Small intestine (tissue), 7 donors: Measurements from ENCODE around the gene MAP6. TPM values are rescaled to one million over a fixed set of nuclear protein-coding genes. Genes with fewer than 3 reads are reported as not detected.

Experiments used
- DNase-seq, 2 donors: peaks; one replicate each; pipeline versions ENCODE4 v3.0.0 to v3.0.0-alpha.2; 2013
- FAIRE-seq: peaks from 2 replicates; lab custom pipeline; 2012; peaks lifted over from hg19 to GRCh38; lab: Jason Lieb, UNC
- H3K27ac ChIP-seq, 3 donors: one replicate each; pipeline ENCODE4 v1.5.1; 2013; ENCODE audit warnings: low read length in 2 of 3, mild to moderate bottlenecking in 2 of 3, control low read depth in 1 of 3, inconsistent platforms in 1 of 3, low read depth in 1 of 3, moderate library complexity in 1 of 3
- H3K27me3 ChIP-seq, 3 donors: one replicate each; pipeline ENCODE4 v1.6.1; 2013; ENCODE audit warnings: low read length in 3 of 3, inconsistent platforms in 1 of 3; ENCODE audit not compliant: control insufficient read depth in 3 of 3, insufficient read depth in 3 of 3
- H3K36me3 ChIP-seq, 3 donors: one replicate each; pipeline ENCODE4 v1.6.1; 2013; ENCODE audit warnings: low read length in 3 of 3, inconsistent platforms in 1 of 3, low read depth in 1 of 3, mild to moderate bottlenecking in 1 of 3, moderate library complexity in 1 of 3; ENCODE audit not compliant: control insufficient read depth in 3 of 3, insufficient read depth in 2 of 3
- H3K4me1 ChIP-seq, 3 donors: one replicate each; pipeline ENCODE4 v1.6.1; 2013; ENCODE audit warnings: low read length in 2 of 3, inconsistent platforms in 1 of 3, low read depth in 1 of 3, mild to moderate bottlenecking in 1 of 3, moderate library complexity in 1 of 3; ENCODE audit not compliant: control insufficient read depth in 3 of 3, insufficient read depth in 2 of 3
- H3K4me3 ChIP-seq, 3 donors: one replicate each; pipeline ENCODE4 v1.5.1; 2013; ENCODE audit warnings: low read length in 3 of 3, control low read depth in 1 of 3, inconsistent platforms in 1 of 3, low read depth in 1 of 3, mild to moderate bottlenecking in 1 of 3, moderate library complexity in 1 of 3
- H3K9me3 ChIP-seq, 2 donors: one replicate each; pipeline ENCODE4 v1.6.1; 2013; ENCODE audit warnings: low read depth in 1 of 2, low read length in 1 of 2; ENCODE audit not compliant: control insufficient read depth in 2 of 2, insufficient read depth in 1 of 2
- WGBS, 3 donors: extraction: QIAGEN DNeasy Blood & Tissue Kit; methylation state at CpG; one replicate each; pipeline ENCODE4 v1.1.7; 2013; 5-methylcytosine and 5-hydroxymethylcytosine counted together
- polyA plus RNA-seq, 4 donors: library from polyadenylated mRNA; stranded (reverse) in 3 of 4; unstranded in 1 of 4; fragments of 200-250 nt in 3 of 4; fragments of 120-200 nt in 1 of 4; gene quantifications; one replicate each; pipeline versions ENCODE4 v1.2.1 to v1.2.3, GENCODE V29; 2013
- donor health status: healthy with polysubstance abuse.
- donor health status: control.
- donor health status: control.
- donor health status: Bipolar disorder and iron deficiency.
- donor health status: healthy.

Gene MAP6
- polyA plus RNA-seq, 4 donors, result 0.54 to 2.9 (median 2.5) TPM; not detected in 1

DNA sequence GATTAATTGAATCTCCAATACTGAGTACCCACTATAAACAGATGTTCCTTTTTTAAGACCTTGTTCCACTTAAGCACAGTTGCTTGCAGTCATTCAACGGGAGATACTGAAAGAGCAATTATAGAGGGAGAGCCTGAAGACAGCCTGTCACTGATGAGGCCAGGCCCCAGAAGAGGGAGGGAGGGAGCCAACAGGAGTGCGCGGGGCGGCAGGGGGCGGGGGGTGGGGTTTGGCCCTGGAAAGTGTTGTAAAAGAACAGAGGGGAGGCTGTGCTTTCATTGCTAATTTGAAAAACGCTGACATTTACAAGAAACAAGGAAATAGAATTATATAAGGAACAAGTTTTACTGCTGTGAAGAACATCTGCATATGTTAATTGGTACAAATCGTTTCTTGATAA is 53.1 kb downstream of the MAP6 start:
- Histone ChIP-seq H3K4me1 (no peaks in the 10 kb centered on the region), H3K4me3 (no peak overlapping the region), H3K27ac (no peak overlapping the region), H3K36me3 (no peaks in the 10 kb centered on the region), H3K9me3 (peaks cover 0 to 10% of the 10 kb centered on the region in 2 donors), H3K27me3 (no peaks in the 10 kb centered on the region)
- DNase-seq (no peak), FAIRE-seq (no peak)
- 35 to 43% (median 40%) methylated on average over 7 of the region's 7 CpGs for WGBS, 3 donors

- no peak for FAIRE-seq
- H3K27me3 ChIP-seq, result no peaks in the 10 kb centered on the region
These were observed 57.0 kb downstream of the MAP6 start for GRCh38 chr11:75611823-75612222.

DNA sequence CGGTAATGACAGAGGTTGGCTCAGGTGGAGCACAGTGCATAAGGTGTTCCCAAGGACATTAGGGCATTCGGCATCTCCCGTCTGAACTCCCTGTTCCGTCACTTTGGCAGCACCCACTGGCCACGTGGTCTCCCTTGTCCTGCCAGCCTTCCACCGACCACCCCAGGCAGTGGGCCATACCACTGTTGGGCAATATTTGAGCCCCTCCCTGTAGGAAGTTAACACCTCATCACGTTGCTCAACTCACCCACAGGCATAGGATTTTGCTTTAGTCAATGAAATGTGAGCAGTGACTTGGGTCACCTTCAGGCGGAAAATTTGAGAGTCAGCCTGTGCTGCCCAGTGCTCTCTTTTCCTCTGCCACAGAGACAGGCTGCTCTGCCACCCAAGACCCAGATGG is 62.7 kb downstream of the MAP6 start:
- H3K27me3 ChIP-seq, result no peaks in the 10 kb centered on the region
- peaks cover 0 to 5% (median 0%) of the 10 kb centered on the region in 3 donors for H3K36me3 ChIP-seq
- no peak overlapping the region for H3K27ac ChIP-seq
- no peak for DNase-seq
- H3K4me1 ChIP-seq, result no peaks in the 10 kb centered on the region
- no peak for FAIRE-seq
- H3K9me3 ChIP-seq, result no peaks in the 10 kb centered on the region
- WGBS, 3 donors, result 77 to 87% (median 82%) methylated on average over 8 of the region's 8 CpGs
- H3K4me3 ChIP-seq, result no peak overlapping the region

More at GRCh38 chr11:75611823-75612222, 57.0 kb downstream of the MAP6 start:
- Histone ChIP-seq H3K9me3 (no peaks in the 10 kb centered on the region), H3K36me3 (peaks cover 0 to under 1% (median 0%) of the 10 kb centered on the region in 3 donors), H3K4me3 (no peak overlapping the region), H3K4me1 (no peaks in the 10 kb centered on the region), H3K27ac (no peak overlapping the region)
- WGBS, 3 donors, result 83 to 86% (median 85%) methylated on average over 3 of the region's 3 CpGs
- no peak for DNase-seq

DNA sequence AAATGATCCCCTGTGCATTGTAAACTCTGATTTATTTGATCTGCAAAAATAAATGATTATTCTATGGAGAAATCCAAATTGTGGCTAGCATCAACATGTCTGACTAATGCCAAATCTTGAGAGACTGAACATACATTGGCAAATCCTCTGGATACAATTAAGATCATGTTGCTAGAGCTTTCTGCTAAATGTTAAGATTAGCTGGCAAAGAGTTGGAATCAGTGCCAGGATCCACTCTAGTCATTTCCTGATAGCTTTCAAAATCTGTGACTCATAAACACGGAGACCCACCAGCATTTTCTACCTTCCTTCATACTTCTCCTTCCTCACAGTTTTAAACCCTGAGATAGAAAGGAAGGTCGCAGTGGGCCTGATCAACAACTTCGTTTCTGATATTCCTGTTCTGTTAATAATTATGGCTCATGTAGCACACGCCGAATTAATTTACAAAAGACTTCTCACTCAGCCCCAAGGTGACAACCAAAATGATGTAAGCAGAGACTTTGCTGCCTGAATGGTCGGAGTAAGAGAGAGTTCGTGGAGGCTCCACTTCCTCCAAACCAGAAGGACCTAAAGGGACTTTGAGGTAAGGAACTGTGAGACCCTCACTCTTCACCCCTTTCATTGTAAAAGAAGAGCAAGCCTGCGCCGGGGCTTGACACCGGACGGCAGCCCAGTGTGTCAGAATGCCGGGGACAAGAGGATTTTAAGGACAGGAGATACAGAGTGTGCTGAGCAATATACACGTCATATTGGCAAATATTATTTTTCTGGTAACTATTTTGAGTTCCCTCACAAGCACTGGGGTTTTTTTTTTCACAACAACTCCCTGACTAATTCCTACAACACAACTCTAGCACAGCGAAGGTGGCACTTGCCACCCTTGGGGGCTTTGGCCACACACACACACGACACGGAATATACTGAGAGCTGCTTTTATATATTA is 64.8 kb downstream of the MAP6 start:
- H3K4me1 ChIP-seq, result peaks cover 0 to 3% (median 0%) of the 10 kb centered on the region in 3 donors
- no peaks in the 10 kb centered on the region for H3K27me3 ChIP-seq
- FAIRE-seq (no peak), DNase-seq (no peak)
- H3K27ac ChIP-seq, result no peak overlapping the region
- H3K36me3 ChIP-seq, result peaks cover 0 to 5% (median 0%) of the 10 kb centered on the region in 3 donors
- H3K9me3 ChIP-seq, result no peaks in the 10 kb centered on the region
- 82 to 89% (median 85%) methylated on average over 16 of the region's 16 CpGs for WGBS, 3 donors
- no peak overlapping the region for H3K4me3 ChIP-seq

- DNase-seq, result no peak
- Histone ChIP-seq H3K27me3 (no peaks in the 10 kb centered on the region), H3K36me3 (peaks cover 0 to 5% (median 0%) of the 10 kb centered on the region in 3 donors), H3K4me1 (peaks cover 0 to 11% (median 0%) of the 10 kb centered on the region in 3 donors), H3K9me3 (no peaks in the 10 kb centered on the region), H3K4me3 (no peak overlapping the region), H3K27ac (no peak overlapping the region)
- FAIRE-seq, result no peak
- WGBS, 3 donors, result 73 to 88% (median 75%) methylated on average over 8 of the region's 8 CpGs
These were observed 65.9 kb downstream of the MAP6 start for GRCh38 chr11:75602951-75603350.

- Histone ChIP-seq H3K9me3 (no peaks in the 10 kb centered on the region), H3K4me3 (no peak overlapping the region), H3K27ac (no peak overlapping the region), H3K4me1 (peaks cover 0 to 17% (median 0%) of the 10 kb centered on the region in 3 donors), H3K36me3 (peaks cover 0 to 3% (median 0%) of the 10 kb centered on the region in 3 donors), H3K27me3 (no peaks in the 10 kb centered on the region)
- FAIRE-seq (no peak), DNase-seq (no peak)
- 81 to 88% (median 82%) methylated on average over 7 of the region's 7 CpGs for WGBS, 3 donors
These were observed 67.3 kb downstream of the MAP6 start for GRCh38 chr11:75601494-75601893.

DNA sequence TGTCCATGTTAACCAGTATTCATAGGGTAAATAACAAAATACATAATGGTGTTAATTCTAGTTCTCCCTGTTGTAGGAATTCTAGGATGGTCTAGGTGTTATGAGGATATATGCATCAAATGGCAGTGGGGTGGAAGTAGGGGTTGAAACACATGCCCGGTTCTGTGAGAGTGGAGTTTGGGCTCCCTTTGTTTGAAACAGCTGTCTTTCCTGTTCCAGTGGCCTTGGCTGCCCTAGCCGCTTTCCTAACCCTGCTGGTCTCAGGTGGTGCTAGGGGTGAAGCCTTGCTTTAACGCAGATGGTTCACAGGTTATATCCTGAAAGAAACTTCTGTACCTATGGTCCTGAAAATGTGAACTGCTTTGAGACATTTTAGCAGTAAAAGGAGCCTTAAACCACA is 68.5 kb downstream of the MAP6 start:
- H3K4me3 ChIP-seq, result no peak overlapping the region
- H3K27ac ChIP-seq, result no peak overlapping the region
- H3K36me3 ChIP-seq, result peaks cover 0 to 3% (median 0%) of the 10 kb centered on the region in 3 donors
- H3K9me3 ChIP-seq, result no peaks in the 10 kb centered on the region
- WGBS, 3 donors, result 68 to 74% (median 74%) methylated on average over 3 of the region's 3 CpGs
- FAIRE-seq (no peak), DNase-seq (no peak)
- no peaks in the 10 kb centered on the region for H3K27me3 ChIP-seq
- peaks cover 0 to 17% (median 0%) of the 10 kb centered on the region in 3 donors for H3K4me1 ChIP-seq

DNA sequence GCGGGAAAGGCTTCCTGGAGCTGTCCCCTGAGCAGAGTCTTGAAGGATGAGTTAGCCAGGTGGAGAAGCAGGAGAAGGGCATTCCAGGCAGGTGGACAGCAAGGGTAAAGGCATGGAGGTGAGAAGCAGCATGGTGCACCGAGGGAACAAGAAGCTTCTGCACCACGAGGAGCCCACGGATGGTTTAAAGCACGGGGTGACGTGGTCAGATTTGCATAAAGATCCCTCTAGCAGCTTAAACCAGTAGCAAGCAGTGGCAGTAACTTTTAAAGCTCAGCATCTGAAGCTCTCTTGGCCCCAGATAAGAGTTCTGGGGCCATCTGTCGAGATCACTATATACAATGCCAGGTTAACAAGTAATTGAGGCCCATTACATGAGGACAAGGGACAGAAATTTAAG is 69.9 kb downstream of the MAP6 start:
- Histone ChIP-seq H3K27me3 (no peaks in the 10 kb centered on the region), H3K36me3 (peaks cover 0 to 3% (median 0%) of the 10 kb centered on the region in 3 donors), H3K4me1 (peaks cover 0 to 19% (median 0%) of the 10 kb centered on the region in 3 donors), H3K4me3 (no peak overlapping the region), H3K27ac (no peak overlapping the region), H3K9me3 (no peaks in the 10 kb centered on the region)
- FAIRE-seq, result no peak
- WGBS, 3 donors, result 61 to 87% (median 79%) methylated on average over 7 of the region's 7 CpGs
- no peak for DNase-seq
